Central memory CD4-positive, alpha-beta T cell (primary cell): ENCODE measurements around the gene CHRND.
"Not testable (repeated sequence)": the region's sequence is repeated elsewhere in the genome, so short reads cannot be mapped to it uniquely, and the experiment has no call there.

Experiments used
- DNase-seq: peaks from one replicate; pipeline ENCODE4 v3.0.0; 2022

Gene CHRND

GRCh38 chr2:232543928-232544631 is 18.1 kb downstream of the CHRND start:
- no peak for DNase-seq

- DNase-seq, result no peak
Measured at GRCh38 chr2:232544674-232545073, 18.7 kb downstream of the CHRND start.

DNA sequence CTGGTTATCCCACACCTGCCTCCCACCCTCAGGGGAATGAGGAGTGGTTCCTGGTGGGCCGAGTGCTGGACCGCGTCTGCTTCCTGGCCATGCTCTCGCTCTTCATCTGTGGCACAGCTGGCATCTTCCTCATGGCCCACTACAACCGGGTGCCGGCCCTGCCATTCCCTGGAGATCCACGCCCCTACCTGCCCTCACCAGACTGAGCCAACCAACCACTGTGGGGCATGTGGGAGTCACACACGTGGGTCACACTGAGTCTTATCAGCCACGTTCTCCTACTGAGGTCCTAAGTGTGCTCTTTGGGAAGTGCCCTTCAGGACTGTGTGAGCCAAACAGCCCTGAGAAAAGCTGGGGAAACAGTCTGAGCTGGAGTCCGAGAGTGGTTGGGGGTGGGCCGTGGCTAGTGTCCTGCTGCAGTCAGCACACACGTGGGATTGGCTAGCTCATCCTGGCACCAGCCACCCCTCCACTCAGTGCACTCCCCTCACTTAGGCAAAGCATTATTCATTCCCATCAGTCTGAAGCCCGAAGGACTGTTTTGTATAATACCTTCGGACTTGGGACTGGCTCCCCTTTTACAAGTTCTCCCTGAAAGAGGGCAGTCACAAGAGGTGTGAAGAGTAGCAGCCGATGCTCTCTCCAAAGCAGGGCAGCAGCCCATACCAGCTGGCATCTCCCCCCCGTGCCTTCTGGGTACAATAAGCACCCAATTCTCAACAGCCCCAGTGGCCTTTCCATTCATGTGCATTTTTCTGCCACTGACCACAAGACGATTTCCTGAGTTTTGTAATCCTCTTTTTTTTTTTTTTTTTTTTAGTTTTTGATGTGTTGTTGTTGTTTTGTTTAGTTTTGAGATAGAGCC is 19.8 kb downstream of the CHRND start:
- no peak for DNase-seq

- no peak for DNase-seq
Measured at GRCh38 chr2:232547991-232548390, 22.0 kb downstream of the CHRND start.

DNA sequence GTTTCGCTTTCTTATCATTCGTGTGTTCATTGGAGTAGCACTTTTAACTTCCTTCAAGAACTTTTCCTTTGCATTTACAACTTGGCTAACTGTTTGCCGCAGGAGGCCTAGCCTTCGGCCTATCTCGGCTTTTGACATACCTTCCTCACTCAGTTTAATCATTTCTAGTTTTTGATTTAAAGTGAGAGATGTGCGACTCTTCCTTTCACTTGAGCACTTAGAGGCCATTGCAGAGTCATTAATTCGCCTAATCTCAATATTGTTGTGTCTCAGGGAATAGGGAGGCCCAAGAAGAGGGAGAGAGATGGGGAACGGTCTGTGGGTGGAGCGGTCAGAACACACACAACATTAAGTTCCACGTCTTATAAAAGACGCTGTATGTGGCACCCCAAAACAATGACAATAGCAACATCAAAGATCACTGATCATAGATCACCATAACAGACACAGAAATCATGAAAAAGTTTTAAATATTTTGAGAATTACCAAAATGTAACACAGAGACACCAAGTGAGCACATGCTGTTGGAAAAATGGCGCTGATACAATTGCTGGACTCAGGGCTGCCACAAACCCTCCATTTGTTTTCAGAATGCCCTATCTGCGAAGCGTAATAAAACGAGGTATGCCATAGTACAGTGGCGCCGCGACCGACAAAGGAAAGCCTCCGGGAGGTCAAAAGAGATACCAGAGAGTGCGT is 23.8 kb downstream of the CHRND start:
- no peak for DNase-seq

DNA sequence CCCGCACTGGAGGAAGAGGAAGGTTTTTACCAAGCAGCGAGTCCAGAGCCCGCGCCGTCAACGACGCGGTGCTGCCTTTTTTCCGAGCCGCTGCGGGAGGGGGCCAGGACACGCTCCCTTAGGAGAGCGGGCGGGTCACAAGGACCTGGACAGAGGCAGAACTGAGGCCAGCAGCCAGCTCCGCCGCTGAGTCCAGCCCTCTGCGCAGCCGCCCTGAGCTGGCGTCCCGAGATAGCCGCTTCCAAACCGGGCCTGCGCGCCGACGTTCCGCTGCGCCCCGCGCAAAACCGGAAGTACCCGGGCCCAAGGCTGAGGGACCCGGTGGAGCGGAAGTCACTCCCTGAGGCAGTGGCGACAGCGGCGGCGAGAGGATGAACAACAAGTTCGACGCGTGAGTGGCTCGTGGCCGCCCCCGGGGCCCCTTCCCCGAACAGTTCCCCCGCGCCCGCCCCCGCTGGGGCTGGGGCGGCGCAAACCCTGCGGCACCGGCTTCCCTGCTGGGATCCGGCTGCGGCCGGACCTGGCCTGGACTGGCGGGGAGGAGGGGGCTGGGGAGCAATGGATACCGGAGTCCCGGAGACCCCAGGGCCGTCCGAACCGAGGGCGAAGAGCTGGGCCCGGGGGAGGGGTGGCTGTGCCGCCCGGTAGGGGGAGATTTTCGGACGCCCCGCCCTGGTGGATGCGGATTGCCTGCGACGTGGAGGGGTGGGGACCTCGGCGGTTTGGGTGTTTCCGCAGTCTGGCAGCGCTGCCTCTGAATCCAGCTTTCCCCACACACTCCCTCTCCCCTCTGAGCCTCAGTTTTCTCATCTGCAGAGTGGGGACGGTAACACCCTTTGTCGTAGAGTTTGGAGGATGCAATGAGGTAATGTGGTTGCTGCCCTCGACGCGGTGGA is 24.6 kb downstream of the CHRND start, which contains the start of the genes EIF4E2 and TIGD1:
Gene EIF4E2 (plus strand): TSS at position 336 of the 896 bp plus-strand sequence. CDS start 36 bp downstream, at position 372.
Gene TIGD1 (minus strand): TSS at position 204 of the 896 bp plus-strand sequence. CDS start 675 bp downstream, outside the sequence.
- DNase-seq, result peak; percentile 86

- DNase-seq, result no peak
Measured at GRCh38 chr2:232551250-232551638, 25.3 kb downstream of the CHRND start.

- no peak for DNase-seq
Measured at GRCh38 chr2:232551776-232552175, 25.8 kb downstream of the CHRND start.

DNA sequence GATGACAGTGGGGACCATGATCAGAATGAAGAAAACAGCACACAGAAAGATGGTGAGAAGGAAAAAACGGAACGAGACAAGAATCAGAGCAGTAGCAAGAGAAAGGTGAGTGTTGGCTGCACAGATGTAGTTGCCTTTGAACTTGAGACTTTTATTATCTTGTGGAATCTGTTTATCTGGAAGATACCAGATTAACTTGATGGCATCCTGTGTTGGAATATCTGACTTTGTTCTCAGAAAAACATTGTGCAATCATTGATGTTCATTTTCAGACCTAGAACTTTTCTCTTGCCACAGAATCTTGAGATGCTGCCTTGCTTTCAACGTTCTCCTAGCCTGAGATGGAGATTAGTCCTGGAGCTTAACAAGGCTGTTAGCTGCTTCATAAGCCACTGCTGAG is 30.5 kb downstream of the CHRND start:
- no peak for DNase-seq

DNA sequence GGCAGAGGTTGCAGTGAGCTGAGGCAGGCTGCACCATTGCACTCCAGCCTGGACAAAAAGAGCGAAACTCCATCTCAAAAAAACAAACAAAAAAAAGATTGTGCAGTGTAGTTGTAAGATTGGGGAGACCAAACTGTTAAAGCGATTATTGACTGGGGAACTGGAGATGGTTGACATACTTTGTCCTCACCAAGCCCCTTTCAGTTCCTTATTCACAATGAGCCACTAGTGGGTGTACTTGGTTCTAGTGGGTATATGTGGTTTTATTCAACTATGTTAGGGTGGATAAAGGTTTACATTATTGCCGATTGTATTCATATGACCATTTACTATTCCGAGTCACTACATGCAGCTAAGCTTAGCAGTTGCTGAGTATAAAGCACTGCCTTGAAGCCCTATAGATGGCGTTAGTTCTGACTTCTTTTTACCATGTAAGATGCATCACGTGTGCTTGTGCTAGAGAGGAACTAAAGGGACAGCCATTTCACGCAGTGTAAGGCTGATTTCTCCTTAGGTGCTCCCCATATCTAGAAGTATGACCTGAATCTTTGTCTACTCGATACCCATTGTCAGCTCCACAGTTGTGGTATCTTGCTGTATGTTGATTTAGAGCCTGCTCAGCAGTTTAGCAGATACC is 36.7 kb downstream of the CHRND start:
- no peak for DNase-seq

GRCh38 chr2:232563580-232563979 is 37.6 kb downstream of the CHRND start:
- DNase-seq, result no peak

GRCh38 chr2:232567721-232568120 is 41.8 kb downstream of the CHRND start:
- DNase-seq, result no peak

- DNase-seq, result no peak
Measured at GRCh38 chr2:232568161-232568560, 42.2 kb downstream of the CHRND start.

- DNase-seq, result no peak
Measured at GRCh38 chr2:232569541-232569940, 43.6 kb downstream of the CHRND start.

DNA sequence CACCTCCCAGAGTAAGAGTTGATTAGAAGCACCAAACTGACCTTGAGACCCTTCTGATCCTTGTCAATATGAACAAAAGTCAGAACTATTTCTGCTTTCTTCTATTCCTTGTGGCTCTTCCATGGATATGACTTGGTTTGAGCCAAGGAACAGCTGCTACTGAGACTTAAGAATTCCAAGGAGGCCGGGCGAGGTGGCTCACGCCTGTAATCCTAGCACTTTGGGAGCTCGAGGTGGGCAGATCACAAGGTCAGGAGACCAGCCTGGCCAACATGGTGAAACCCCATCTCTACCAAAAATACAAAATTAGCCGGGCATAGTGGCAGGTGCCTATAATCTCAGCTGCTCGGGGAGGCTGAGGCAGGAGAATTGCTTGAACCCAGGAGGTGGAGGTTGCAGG is 44.5 kb downstream of the CHRND start:
- not testable (repeated sequence) for DNase-seq

- DNase-seq, result no peak
Measured at GRCh38 chr2:232571026-232571474, 45.1 kb downstream of the CHRND start.

GRCh38 chr2:232573042-232573441 is 47.1 kb downstream of the CHRND start:
- DNase-seq, result no peak

- DNase-seq, result no peak
Measured at GRCh38 chr2:232573771-232574435, 47.9 kb downstream of the CHRND start.

GRCh38 chr2:232574674-232575403 is 48.9 kb downstream of the CHRND start:
- DNase-seq, result no peak

DNA sequence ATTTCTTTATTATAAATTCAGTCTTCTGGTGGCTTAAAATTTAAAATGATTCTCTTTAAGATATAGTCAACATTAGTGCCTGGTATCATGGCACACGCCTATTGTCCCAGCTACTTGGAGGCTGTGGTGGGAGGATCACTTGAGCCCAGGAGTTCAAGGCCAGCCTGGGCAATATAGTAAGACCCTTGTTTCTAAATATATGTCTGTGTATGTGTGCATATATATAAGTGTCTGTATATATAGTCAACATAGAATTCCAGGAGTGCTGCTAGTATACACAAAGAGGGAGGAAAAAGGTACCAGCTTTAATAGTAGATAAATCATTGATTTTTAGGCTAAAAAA is 49.4 kb downstream of the CHRND start:
- no peak for DNase-seq
